Psoas muscle (tissue), 8 donors: ENCODE results near the gene GRK2. TPM values are rescaled to one million over a fixed set of nuclear protein-coding genes. Genes with fewer than 3 reads are reported as not detected.

Experiments used
- ATAC-seq, 4 donors: fragments of 200-7000 bp; cut with Tn5 transposase; one replicate each; pipeline ENCODE4 v1.9.1; 2020; ENCODE audit warnings: moderate library complexity in 3 of 4, mild to moderate bottlenecking in 2 of 4
- DNase-seq, 2 donors: peaks; one replicate each; pipeline ENCODE4 v3.0.0-alpha.2; 2020
- H3K27ac ChIP-seq: fragments of 200-600 bp; one replicate; pipeline ENCODE4 v1.8.0; 2022
- H3K27me3 ChIP-seq, 3 donors: fragments of 200-600 bp in 1 of 3; one replicate each; pipeline versions ENCODE4 v1.6.1 to v1.8.0; 2013 to 2022; ENCODE audit warnings: low read length in 2 of 3, mild to moderate bottlenecking in 2 of 3, moderate library complexity in 1 of 3; ENCODE audit not compliant: insufficient read depth in 3 of 3
- H3K36me3 ChIP-seq, 2 donors: fragments of 200-600 bp in 1 of 2; one replicate each; pipeline versions ENCODE4 v1.6.1 to v1.8.0; 2013 to 2022; ENCODE audit warnings: low read depth in 1 of 2, mild to moderate bottlenecking in 1 of 2, moderate library complexity in 1 of 2; ENCODE audit not compliant: insufficient read depth in 1 of 2
- H3K4me1 ChIP-seq: fragments of 200-600 bp; one replicate; pipeline ENCODE4 v1.8.0; 2022
- H3K4me3 ChIP-seq: fragments of 200-600 bp; one replicate; pipeline ENCODE4 v1.8.0; 2022; ENCODE audit warnings: mild to moderate bottlenecking
- H3K9me3 ChIP-seq: fragments of 200-600 bp; one replicate; pipeline ENCODE4 v1.8.0; 2022
- WGBS, 3 donors: extraction: QIAGEN DNeasy Blood & Tissue Kit; methylation state at CpG; one replicate each; pipeline versions ENCODE4 v1.1.6 to v1.1.7; 2013; 5-methylcytosine and 5-hydroxymethylcytosine counted together
- intact Hi-C, 2 donors: fragments of 100-400 bp; cut with DNase I; formaldehyde crosslinking; loops; one replicate each; pipeline versions ENCODE4 v1.11.0 to v1.14.2; 2022
- polyA plus RNA-seq, 3 donors: library from polyadenylated mRNA; stranded (reverse); fragments of 200-250 nt; gene quantifications; one replicate each; pipeline ENCODE4 v1.2.3, GENCODE V29; 2013
- total RNA-seq, 4 donors: library from RNA; stranded (reverse); fragmentation: NEBNext Ultra II Directional in 2 of 4; extraction: Animal tissue kit (Norgen Biotek cat#: 25700) in 2 of 4; gene quantifications; one replicate each; pipeline versions ENCODE4 v1.2.1 to v1.2.4, GENCODE V29; 2021 to 2023
- TF ChIP-seq, protein P1 (sequence below): fragments of 200-600 bp; IDR thresholded peaks from one replicate; pipeline ENCODE4 v1.8.0; 2022; ENCODE audit warnings: antibody characterized with exemption
- donor health status: healthy with polysubstance abuse.
- donor health status: DM: no; HTN: no; CAD: no; lungs with moderate emphysema.
- donor health status: Bipolar disorder and iron deficiency.
- donor health status: healthy.
- donor health status: DM: yes; HTN: yes; CAD: no.
- donor health status: DM: no; HTN: no; CAD: no.
- donor health status: DM: no; HTN: no; CAD: no.
- donor health status: DM: yes; HTN: yes; CAD: no.

The GRK2 gene
- total and polyA plus RNA-seq, 7 donors, result 37.3 to 56.8 (median 46.2) TPM

DNA sequence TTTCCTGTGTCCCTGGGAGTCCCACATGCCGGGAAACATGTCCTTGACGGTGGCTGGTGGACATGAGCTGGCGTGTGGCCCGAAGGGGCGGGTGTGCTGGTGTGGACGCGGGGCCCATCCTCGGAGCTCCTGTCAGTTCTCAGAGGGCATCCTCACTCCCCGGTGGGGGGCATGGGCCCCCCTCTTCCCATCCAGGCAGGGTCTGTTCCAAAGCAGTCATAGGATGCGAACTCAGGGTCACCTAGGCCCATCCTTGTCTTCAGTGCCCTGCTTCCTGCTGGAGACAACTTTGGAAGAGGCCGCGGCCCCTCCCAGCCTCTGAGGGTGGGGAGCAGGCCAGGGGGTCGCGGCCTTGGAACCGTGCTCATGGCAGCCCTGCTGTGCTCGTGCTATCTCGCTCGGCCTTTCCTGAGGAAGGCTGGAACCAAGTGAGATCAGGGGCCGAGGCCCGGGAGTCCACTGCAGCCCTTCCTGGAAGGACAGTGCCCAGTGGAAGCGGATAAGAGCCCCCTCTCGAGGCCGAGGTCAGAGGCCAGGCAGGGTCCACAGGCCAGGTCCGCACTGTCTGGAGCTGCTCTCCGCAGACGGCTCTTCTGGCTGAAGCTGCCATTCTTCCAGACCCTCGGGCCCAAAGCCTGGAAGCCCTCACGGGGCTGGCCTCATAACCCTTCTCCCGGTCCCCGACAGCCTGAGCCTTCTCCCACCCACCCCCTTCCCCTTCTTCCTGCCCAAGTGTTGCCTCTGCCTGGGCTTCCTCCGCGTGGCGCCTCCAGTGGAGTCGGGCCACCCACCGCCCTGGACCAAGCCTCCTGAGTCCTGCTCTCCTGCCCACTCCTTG, 8.7 kb downstream of the GRK2 start:
- 49 to 52% (median 51%) methylated on average over 34 to 35 of the region's 35 CpGs for WGBS, 3 donors
- Histone ChIP-seq H3K27ac (peak overlapping the region; percentile 71), H3K36me3 (peaks cover 0 to 17% of the 10 kb centered on the region in 2 donors), H3K9me3 (no peaks in the 10 kb centered on the region), H3K27me3 (no peaks in the 10 kb centered on the region), H3K4me1 (peaks cover 80% of the 10 kb centered on the region), H3K4me3 (peak overlapping the region; percentile 28)
- intact Hi-C loops, result no loop called here
- ATAC-seq (no peak), DNase-seq (peak; percentile 68 to 76)
- TF ChIP-seq, protein P1, sequence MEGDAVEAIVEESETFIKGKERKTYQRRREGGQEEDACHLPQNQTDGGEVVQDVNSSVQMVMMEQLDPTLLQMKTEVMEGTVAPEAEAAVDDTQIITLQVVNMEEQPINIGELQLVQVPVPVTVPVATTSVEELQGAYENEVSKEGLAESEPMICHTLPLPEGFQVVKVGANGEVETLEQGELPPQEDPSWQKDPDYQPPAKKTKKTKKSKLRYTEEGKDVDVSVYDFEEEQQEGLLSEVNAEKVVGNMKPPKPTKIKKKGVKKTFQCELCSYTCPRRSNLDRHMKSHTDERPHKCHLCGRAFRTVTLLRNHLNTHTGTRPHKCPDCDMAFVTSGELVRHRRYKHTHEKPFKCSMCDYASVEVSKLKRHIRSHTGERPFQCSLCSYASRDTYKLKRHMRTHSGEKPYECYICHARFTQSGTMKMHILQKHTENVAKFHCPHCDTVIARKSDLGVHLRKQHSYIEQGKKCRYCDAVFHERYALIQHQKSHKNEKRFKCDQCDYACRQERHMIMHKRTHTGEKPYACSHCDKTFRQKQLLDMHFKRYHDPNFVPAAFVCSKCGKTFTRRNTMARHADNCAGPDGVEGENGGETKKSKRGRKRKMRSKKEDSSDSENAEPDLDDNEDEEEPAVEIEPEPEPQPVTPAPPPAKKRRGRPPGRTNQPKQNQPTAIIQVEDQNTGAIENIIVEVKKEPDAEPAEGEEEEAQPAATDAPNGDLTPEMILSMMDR, result no peak

DNA sequence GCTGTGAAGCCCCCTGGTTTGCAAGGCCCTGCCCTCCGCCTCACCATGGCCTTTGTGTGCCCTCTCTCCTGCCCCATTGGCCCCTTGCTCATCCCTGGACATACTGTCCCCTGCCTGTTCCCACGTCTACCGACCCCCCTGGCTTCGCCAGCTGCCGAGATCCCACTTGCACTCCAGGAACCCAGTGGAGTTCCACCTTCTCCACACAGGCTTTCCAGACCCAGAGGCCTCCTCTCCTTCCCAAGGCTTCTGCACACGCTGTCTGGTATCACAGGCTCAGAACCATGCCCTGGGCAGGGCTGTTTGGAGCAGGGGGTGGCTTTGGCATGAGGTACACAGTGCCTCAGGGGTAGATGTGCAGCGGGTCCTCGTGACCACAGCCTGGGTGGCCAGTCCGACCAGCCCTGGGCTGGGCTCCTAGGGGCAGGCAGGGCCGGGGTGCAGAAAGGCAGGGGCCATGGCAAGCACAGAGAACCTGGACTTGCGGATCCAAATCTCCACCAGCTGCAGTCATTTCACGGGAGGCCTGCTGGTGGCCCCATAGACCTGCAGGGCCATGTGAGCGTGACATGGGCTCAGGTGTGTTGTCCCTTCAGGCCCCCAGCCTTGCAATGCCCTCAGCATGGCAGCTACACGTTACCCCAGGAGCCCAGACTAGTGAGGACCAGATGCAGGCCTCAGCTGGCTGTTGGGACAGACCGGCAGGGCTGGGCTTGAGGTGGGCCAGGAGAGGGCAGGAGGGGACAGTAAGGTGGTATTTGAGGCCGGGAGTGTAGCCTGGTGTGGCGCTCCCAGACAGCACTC, 9.5 kb downstream of the GRK2 start:
- H3K36me3 ChIP-seq, result peaks cover 0 to 25% of the 10 kb centered on the region in 2 donors
- intact Hi-C loops, result no loop called here
- no peaks in the 10 kb centered on the region for H3K27me3 ChIP-seq
- H3K4me1 ChIP-seq, result peaks cover 74% of the 10 kb centered on the region
- TF ChIP-seq, protein P1, result no peak
- peak in 1 of 2 donors; percentile 41 for DNase-seq
- 71 to 84% (median 75%) methylated on average over 17 of the region's 17 CpGs for WGBS, 3 donors
- peak overlapping the region; percentile 28 for H3K4me3 ChIP-seq
- ATAC-seq, result no peak
- no peaks in the 10 kb centered on the region for H3K9me3 ChIP-seq
- H3K27ac ChIP-seq, result peak overlapping the region; percentile 71

DNA sequence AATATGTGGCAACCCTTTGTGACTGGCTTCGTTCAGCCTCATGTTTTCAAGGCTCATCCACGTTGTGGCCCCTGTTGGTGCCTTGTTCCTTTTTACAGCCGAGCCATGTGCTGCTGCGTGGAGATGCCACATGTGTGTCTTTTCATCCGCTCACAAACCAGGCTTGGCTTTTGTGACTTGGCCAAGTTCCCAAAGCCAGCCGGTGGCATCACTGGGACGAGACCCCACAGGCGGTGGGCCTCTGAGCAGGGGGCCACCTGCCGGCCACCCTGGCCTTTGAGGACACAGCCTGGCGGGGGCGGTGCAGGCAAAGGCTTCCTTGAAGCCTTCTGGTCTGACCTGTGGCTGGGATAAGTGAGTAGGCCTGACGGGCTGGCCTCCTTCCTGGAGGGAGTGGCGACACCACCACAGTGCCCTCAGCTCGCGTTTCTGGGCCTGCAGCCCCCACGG, 10.5 kb downstream of the GRK2 start:
- TF ChIP-seq, protein P1, result peak; percentile 24
- Histone ChIP-seq H3K4me3 (peak overlapping the region; percentile 56), H3K36me3 (peaks cover 0 to 35% of the 10 kb centered on the region in 2 donors), H3K4me1 (peaks cover 64% of the 10 kb centered on the region), H3K27me3 (no peaks in the 10 kb centered on the region), H3K27ac (peak overlapping the region; percentile 88), H3K9me3 (no peaks in the 10 kb centered on the region)
- DNase-seq (peak; percentile 63 to 72), ATAC-seq (peak; percentile 39 to 67 (median 60))
- WGBS, 3 donors, result 25 to 26% (median 26%) methylated on average over 14 to 16 of the region's 16 CpGs
- intact Hi-C loops, result no loop called here

DNA sequence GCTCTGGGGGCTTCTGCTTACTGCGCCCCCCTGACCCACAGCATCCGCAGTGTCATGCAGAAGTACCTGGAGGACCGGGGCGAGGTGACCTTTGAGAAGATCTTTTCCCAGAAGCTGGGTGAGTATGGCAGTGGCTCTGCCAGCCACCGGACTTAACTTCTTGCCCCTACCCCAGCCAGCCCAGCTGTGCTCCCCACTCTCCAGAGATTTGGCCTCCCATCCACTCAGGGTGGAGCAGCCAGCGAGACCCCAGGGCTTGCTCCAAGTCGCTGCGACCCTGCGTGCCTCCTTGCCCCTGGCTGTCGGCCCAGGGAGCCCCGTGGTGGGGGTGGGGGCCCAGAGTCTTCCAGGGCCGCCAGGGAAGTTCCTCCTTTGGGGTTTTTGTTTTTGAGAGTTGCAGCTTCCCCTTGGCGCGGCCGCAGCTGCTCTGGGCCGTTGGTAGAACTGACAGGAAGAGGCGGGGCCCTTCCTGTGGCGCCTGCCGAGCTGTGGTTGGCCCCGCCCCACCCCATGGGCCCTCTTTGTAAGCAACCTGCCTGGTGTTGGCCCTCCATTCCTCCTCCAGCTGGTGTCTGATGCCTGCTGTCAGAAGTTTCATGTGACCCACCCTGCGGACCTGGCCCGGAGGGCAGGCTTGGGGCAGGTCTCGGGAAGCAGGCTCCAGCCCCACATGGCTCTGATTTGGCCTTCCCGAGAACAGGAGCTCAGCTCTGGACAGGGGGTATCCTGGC, 11.1 kb downstream of the GRK2 start:
- WGBS, 3 donors, result 13 to 19% (median 14%) methylated on average over 23 to 24 of the region's 24 CpGs
- peaks cover 0 to 41% of the 10 kb centered on the region in 2 donors for H3K36me3 ChIP-seq
- H3K27ac ChIP-seq, result peak overlapping the region; percentile 88
- no peaks in the 10 kb centered on the region for H3K9me3 ChIP-seq
- DNase-seq (peak; percentile 93 to 94), ATAC-seq (peak; percentile 83 to 94 (median 86))
- TF ChIP-seq, protein P1, result no peak
- peak overlapping the region; percentile 56 for H3K4me3 ChIP-seq
- intact Hi-C loops, result no loop called here
- H3K27me3 ChIP-seq, result no peaks in the 10 kb centered on the region
- H3K4me1 ChIP-seq, result peaks cover 58% of the 10 kb centered on the region
